ENCODE results near the gene LRGUK.
A peak's percentile ranks its signal among the peaks of the same experiment; 100 is the strongest.

Gene LRGUK

GRCh38 chr7:134311807-134312206 lies 184.7 kb downstream of the LRGUK start:
- DNase-seq = peak in 1 of 3 experiments; percentile 70

- no peak for DNase-seq
These were observed 185.6 kb downstream of the LRGUK start for GRCh38 chr7:134312717-134313116.

GRCh38 chr7:134313543-134313942 lies 186.4 kb downstream of the LRGUK start:
- DNase-seq = no peak
